Hematopoietic multipotent progenitor cell treated with erythropoietin and hydrocortisone succinate and interleukin-3 and kit ligand, for 6 days (in vitro differentiated cells): Measurements from ENCODE around the gene CBL.

Source experiments
- DNase-seq: peaks from one replicate; pipeline ENCODE4 v3.0.0-alpha.2; 2015

CBL gene

GRCh38 chr11:119277660-119278059 lies 71.5 kb downstream of the CBL start:
- no peak for DNase-seq

DNA sequence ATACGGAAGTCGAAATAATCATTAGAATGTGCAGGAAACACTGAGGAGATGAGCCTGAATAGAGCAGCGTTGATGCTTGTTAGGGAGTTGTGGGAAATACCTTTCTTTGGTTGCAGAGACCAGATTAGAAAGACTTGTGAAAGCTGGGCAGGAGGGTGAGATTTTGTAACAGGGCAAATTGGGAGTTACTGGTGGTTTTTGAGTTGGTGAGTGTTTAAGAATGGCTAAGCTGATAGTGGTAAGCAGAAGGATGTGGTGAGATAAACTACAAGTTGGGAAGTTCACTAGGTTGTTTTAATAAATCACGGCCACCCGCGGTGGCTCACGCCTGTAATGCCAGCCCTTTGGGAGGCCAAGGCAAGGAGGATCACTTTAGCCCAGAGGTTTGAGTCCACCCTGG lies 76.4 kb downstream of the CBL start:
- peak; percentile 62 for DNase-seq

DNA sequence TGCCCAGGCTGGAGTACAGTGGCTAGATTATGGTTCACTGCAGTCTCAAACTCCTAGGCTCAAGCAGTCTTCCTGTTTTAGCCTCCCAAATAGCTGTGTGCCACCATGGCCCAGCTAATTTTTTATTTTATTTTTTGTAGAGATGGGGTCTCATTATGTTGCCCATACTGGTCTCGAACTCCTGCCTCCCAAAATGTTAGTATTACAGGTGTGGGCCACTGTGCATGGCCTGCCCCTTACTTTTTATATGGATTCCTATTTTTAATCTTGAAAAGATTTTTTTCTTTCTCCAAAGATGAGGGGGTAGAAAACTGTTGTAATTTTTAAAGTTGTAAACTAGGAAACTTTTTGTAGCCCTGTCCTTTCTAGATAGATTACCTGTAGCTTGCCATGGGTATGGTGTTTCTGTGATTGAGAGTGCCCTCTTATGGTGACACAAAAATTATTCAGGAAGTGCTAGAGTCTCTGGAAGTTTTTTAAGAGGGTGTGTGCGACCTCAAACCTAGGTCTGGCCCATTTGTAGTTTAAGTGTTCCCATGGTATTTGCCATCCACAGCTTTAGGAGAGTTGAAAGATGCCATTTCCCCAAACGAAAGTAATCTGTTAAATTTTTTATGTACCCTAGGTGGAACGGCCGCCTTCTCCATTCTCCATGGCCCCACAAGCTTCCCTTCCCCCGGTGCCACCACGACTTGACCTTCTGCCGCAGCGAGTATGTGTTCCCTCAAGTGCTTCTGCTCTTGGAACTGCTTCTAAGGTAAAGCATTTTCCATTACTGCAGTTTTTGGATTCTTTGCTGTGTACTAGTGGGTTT lies 78.4 kb downstream of the CBL start:
- peak; percentile 73 for DNase-seq

DNA sequence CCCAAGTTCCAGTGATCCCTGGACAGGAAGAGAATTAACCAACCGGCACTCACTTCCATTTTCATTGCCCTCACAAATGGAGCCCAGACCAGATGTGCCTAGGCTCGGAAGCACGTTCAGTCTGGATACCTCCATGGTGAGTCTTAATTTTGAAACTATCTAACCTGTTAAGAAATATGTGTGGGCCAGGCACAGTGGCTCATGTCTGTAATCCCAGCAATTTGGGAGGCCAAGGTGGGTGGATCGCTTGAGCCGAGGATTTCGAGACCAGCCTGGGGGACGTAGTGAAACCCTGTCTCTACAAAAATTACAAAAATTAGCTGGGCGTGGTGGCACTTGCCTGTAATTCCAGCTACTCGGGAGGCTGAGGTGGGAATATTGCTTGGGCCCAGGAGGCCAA lies 79.3 kb downstream of the CBL start:
- DNase-seq, result no peak

DNA sequence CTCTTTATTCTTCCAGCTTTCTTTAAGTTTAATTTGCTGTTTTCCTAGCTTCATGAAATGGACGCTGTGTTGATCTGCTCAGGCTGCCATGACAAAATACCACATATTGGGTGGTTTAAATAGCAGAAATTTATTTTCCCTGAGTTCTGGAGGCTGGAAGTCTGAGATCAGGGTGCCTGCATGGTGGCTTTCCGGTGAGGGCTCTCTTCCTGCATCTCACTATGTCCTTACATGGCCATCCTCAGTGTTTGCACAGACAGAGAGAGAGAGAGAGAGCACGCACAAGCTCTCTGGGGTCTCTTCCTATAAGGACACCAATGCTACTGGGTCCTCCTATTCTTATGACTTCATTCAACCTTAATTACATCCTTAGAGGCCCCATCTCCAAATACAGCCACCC lies 82.1 kb downstream of the CBL start:
- no peak for DNase-seq

DNA sequence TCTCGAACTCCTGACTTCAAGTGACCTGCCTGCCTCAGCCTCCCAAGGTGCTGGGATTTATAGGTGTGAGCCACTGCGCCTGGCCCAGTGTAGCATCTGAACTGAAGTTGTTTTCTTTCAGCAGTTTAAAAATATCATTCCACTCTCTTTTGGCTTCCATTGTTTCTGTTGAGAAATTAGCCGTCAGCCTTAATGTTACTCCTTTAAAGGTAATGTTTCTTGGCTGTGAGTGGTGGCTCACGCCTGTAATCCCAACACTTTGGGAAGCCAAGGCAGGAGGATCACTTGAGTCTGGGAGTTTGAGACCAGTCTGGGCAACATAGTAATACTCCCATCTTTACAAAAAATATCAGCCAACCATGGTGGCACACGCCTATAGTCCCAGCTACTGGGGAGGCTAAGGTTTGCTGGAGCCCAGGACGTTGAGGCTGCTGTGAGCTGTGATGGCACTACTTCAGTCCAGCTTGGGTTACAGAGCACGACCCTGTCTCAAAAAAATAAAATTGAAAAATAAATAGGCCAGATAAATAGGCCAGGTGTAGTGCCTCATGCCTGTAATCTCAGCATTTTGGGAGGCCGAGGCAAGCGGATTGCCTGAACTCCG lies 84.9 kb downstream of the CBL start:
- DNase-seq, result no peak

DNA sequence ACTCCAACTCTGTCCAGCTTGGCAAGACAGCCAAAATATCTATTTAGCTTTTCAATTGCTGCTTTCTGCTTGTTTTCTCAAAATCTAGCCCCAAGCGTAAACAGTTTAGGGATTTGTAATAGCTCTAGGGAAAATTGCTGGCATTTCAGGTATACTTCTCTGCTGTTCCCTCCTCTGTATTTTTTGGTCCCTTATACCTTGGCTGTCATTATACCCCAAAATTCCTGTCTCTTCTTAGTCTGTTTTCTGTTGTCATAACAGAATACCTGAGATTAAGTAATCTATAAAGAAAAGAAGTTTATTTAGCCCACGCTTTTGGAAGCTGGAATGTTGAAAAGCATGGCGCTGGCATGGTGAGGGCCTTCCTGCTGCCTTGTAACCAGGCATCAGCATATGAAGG lies 87.3 kb downstream of the CBL start:
- no peak for DNase-seq

DNA sequence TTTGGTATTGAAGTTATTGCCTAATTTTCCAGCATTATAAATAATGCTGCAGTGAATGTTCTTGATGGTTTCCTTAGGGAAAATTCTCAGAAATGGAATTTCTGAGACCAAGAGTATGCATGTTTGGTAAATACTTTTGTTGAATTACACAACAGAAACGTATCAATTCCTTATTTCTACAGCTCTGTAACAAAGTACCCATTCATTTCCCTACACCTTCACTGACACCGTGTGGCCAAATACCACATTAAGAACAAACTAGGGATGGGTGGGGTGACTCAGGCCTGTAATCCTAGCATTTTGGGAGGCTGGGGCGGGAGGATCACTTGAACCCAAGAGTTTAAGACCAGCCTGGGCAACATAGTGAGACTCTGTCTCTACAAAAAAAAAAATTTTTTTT lies 89.0 kb downstream of the CBL start:
- DNase-seq, result peak; percentile 19

GRCh38 chr11:119297938-119298337 lies 91.8 kb downstream of the CBL start:
- DNase-seq, result no peak

GRCh38 chr11:119298726-119299125 lies 92.6 kb downstream of the CBL start:
- DNase-seq, result no peak

GRCh38 chr11:119299416-119299815 lies 93.3 kb downstream of the CBL start:
- DNase-seq, result no peak

GRCh38 chr11:119300198-119300964 lies 94.2 kb downstream of the CBL start:
- no peak for DNase-seq

DNA sequence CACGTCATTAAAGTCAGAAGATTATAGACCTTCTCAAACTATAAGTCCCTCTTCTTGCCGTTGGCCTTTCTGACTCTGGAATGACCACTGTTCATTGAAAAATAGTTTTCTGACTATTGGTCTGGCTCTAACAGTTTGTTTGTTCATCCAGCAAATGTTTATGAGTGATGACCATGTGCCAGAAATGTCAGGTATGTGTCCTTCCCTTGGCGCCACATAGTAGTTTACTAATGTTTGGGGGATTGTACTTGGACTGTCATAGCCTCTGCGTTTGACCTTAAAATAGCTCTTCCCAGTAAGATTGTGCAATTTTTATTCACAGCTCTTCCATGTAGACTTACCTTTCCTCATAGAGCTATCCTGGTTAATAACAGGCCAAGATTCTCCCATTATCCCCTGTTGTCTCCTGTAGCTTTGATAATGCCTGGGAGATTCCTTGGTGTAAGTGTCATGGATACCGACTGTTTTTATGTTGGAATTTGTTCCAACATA lies 97.1 kb downstream of the CBL start:
- DNase-seq, result no peak

DNA sequence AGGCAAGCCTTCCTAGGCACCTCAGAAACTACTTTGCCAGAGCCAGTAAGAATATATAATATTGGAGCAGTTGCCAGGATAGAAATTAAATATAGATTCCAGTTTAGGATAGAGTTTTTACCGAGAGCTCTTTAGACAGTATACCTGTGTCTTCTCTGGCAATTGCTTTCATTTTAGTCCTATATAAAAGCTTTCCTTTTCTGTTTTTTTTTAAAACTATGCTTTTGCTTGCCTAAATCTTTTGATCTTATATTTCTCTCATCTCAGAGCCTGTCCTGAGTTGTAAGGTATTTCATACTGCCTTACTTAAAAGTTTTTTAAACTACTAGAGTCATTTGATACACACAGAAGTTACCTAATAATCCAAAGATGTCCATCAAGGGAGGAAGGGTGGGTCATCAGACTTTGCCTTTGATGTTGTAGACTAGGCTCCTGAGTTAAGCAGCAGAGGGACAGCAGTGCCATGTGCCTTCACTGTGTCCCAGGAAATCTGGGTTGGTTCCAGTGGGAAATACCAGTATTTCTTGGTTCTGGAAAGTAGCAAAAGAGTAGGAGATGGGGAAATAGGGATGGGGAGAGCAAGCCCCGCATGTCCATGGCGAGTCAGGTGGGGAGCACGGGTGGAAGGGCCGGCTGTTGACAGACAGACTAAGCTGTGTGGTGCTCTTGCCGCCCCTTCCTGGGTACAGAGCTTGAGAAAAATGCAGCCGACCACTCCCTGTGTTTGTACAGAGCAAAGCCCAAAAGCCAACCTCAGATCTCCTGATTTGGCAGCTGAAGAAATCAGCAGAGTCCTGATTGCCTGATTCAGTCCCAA lies 99.6 kb downstream of the CBL start:
- no peak for DNase-seq

DNA sequence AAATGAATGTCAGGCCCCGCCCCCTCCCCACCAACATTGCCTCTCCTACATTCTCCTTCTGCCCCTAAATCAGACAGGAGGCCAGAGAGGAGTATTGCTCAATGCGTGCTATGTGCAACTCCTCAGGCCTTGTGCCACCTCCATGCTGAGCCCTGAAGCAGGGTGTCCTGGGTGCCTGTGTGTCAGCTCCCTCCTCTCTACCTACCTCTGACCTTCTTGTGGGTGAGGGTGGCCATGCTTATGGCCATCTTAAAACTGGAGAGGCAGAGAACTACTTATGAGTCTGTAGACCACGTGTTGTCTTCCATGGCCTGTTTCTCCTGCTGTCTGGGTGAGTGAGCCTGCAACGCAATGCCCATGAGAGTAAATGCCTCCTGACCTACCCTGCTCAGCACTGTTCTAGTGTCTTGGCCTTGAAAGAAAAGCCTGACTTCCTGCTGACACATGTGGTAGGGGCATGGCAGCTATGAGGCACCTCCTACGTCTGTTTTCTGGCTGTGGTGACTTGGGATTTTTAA lies 100.3 kb downstream of the CBL start:
- no peak for DNase-seq

DNA sequence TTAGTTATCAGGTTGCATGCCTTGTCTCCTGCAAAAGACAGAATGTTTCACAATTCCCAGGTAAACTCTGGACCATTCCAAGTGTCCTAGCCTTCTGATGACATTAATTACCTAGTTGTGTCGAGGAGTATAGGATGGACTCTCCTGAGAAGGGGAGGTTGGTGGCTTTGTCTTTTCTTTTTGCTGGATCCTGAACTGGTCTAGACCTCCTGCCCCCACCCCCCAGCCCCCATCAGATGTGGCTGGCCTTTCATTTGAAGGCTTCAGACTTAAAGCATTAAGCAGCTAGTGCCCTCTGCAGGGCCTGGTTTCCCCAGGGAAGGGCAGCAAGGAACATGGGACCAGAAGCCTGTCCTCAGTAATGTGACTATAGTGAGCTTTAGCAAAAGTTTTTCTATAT lies 101.1 kb downstream of the CBL start:
- DNase-seq, result no peak

- no peak for DNase-seq
Measured at GRCh38 chr11:119307974-119308373, 101.8 kb downstream of the CBL start.

GRCh38 chr11:119309411-119309810 lies 103.3 kb downstream of the CBL start:
- DNase-seq, result no peak

DNA sequence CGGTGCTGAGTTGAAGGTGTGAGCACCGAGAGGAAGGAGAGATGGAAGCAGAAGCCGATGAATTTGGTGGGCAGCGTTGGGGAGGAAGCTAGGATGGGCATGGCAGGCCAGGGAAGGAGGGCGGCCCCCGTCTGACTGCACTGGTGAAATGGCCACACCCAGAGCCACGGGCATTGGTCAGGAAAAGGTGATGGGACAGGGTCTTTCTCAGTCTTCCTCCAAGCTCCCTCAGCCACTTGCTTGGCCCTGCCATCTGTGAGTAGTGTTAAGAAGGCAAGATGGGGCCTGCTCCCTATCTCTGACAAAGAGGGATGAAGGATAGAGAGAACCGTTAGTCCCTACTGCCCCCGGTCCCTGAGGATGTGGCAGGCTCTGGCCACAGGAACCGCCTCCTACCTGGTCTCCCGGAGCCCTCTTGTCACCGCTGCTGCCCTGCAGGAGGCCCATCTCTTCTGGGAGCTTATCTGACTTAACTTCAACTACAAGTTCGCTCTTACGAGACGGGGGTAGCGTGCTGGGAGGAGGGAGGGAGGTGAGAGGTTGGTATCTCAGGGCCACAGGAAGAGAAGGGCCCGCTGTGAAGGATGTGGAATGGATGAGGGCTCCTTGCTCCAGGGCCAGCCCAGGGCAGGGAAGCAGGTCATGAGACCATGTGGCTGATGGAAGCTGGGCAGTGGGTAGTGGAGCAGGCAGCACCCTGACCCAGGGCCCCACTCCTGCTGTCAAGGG lies 104.0 kb downstream of the CBL start:
- no peak for DNase-seq

DNA sequence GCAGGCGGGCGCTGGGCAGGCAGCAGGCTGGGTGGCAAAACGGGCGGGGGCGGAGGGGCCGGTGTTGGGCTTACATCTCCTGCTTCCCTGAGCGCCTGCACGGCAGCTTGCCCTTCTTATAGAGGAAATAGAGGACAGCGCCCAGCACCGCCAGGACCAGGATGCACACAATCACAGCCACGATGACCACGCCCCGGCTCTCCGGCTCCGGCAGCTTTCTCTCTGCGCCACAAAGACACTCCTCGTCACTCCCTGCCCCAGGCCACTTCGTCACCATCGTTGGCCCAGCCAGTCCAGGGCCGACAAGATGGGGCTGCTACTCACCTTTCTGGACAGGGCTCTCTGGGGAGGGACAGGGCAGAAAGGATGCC lies 104.5 kb downstream of the CBL start:
- DNase-seq, result no peak

- no peak for DNase-seq
Measured at GRCh38 chr11:119314726-119315125, 108.6 kb downstream of the CBL start.
